NCI-H1436 (cell line): ENCODE data around the gene FEZ2.

ENCODE experiments used
- DNase-seq: peaks from one replicate; lab custom pipeline; 2025; lab: John Stamatoyannopoulos, UW

Gene FEZ2

GRCh38 chr2:36530178-36530982 lies 67.6 kb downstream of the FEZ2 start:
- no peak for DNase-seq

- no peak for DNase-seq
These were observed 69.1 kb downstream of the FEZ2 start for GRCh38 chr2:36528766-36529392.

- DNase-seq: no peak
These were observed 69.7 kb downstream of the FEZ2 start for GRCh38 chr2:36528274-36528673.

GRCh38 chr2:36526226-36526625 lies 71.7 kb downstream of the FEZ2 start:
- no peak for DNase-seq

GRCh38 chr2:36525245-36525644 lies 72.7 kb downstream of the FEZ2 start:
- no peak for DNase-seq

- DNase-seq: no peak
These were observed 74.8 kb downstream of the FEZ2 start for GRCh38 chr2:36523153-36523552.

GRCh38 chr2:36520431-36520830 lies 77.5 kb downstream of the FEZ2 start:
- no peak for DNase-seq

DNA sequence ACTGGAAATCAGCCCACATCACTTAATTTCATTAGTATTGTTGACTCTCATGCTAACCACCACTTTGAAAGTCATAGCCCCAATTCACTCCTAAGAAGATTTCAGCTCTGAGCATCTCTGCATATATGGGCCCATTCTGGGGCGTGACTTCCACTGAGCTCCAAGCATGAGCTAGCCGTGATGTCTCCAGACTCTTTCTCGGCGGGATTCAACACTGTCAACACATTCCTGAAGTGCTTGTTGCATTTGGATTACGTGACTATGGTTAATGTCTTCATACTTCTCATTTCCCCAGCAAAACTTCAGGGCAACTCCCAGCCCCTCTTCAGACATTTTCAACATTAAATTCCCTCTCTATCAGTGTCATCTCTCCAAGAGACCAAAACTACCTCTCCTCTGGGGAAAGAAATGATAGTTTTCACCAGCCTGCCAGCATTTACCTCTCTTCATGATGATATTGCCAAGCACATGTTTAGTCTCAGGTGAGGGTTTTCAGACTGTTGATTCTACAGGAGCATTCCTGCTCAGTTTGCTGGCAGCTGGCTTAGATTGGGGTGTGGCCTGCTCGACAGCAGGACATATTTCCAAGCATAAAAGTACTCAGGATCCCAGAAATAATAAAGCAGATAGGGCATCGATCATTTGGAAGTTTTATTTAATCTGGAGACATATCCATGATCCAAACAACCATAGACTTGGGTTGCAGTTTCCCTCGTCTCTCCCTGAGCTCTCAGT lies 81.7 kb downstream of the FEZ2 start:
- DNase-seq: no peak

DNA sequence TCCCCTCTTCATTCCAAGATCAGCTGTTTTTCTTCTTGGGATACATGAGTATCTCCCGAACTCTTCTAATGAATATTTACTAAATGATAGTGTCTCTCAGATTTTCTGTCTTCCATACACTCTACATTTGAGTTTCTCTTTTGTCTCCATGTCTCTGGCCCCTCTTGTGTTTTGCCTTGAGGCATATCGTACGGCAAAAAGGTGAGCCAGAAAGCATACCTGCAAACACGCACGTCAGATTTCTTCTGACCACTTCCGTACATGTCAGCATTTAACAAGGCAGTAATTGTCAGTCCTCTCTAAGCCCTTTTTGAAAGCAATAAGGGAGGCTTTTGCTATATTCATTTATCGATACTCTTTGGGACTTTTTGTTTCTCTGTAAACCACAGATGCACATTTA lies 82.4 kb downstream of the FEZ2 start:
- no peak for DNase-seq

- no peak for DNase-seq
These were observed 84.3 kb downstream of the FEZ2 start for GRCh38 chr2:36513661-36514060.

GRCh38 chr2:36512705-36513104 lies 85.3 kb downstream of the FEZ2 start:
- no peak for DNase-seq

GRCh38 chr2:36511858-36512603 lies 85.9 kb downstream of the FEZ2 start:
- DNase-seq: no peak

DNA sequence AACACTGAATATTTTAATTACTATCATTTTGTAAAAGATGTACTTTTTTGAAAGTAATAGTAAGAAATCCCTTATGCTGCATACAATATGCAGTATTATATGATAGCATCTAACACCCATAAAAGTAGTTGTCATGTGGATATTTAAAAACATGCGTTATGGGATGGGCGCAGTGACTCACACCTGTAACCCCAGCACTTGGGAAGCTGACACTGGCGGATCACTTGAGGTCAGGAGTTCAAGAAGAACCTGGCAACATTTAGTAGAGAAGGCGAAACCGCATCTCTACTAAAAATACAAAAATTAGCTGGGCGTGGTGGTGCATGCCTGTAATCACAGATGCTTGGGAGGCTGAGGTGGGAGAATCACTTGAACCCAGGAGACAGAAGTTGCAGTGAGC lies 88.9 kb downstream of the FEZ2 start:
- DNase-seq: no peak

- DNase-seq: no peak
These were observed 90.6 kb downstream of the FEZ2 start for GRCh38 chr2:36507408-36507812.
